GM21367 (cell line): ENCODE data around the gene LUM.
"Not testable (repeated sequence)": the region's sequence is repeated elsewhere in the genome, so short reads cannot be mapped to it uniquely, and the experiment has no call there.

ENCODE experiments used
- ATAC-seq: cut with Tn5 transposase; IDR thresholded peaks from one replicate; pipeline ENCODE4 v1.9.1; 2021; ENCODE audit not compliant: unreplicated experiment

LUM gene

GRCh38 chr12:91109581-91110310 lies 1.5 kb downstream of the LUM start:
- no peak for ATAC-seq

DNA sequence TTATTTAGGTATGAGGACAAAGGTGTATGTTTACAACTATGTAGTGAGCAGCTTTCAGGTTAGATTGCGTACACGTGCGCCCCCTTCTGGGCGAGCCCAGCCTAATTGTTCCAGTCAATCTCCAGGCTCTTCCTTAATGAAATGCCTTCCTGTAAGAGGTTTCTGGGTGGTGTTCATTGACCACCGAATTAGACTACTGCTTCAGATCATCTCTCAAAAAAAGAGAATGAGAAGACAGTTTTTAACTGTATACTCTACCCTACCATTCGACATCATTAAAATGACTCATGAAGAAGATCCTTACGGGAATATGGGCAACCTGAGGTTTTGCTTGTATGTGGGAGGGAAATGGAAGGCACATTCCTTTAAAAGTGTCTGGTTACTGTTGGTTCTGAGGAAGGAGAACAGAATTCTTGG lies 2.1 kb downstream of the LUM start:
- peak; percentile 76 for ATAC-seq

- ATAC-seq: no peak
These were observed 3.0 kb downstream of the LUM start for GRCh38 chr12:91108196-91108755.

GRCh38 chr12:91106283-91106682 lies 5.0 kb downstream of the LUM start:
- ATAC-seq: no peak

DNA sequence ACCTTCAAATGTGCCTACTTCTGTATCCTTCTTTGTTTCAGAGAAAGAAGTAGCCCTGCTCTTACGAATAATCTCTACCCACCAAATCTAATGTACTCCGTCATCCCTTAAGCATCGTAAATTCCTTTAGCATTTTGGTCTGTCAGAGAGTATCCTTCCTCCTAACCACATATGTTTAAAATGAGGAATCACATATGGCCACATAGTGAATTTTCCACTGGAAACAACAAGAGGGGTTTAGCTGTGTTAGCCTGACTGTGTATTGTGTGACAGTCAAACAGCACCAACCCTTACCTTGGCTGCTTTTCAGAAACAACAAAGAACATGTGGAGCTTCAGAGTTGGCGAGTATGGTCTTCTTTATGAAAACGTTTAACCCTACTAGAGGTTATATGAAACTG lies 5.5 kb downstream of the LUM start:
- no peak for ATAC-seq

DNA sequence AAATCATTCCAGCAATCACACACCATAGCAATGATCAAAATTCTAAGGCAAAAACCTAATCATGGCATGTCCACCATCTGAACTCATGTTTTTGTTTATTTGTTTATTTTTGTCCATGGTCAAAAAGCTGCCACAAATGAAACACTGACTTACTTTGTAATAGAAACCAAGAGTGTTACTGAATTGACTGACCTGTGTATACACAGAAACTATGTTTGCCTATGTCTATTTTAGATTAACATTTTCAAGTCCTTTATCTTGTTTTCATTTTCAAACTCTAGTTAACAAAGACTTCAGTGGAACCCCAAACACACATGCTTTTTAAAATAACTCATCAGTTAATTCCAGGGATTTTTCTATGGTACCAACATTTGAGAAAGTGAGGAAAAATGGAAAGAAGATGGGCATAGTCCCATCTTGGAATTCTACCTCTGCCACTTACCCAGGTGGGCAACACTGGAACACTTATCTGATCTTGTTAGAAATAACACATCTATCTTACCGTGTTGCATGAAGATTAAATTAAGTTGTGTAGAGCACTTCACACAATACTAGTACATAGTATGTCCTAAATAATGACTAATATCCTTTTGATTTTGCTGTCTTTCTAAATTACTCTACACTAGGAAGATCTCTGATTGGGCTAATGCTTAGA lies 6.4 kb downstream of the LUM start:
- ATAC-seq: peak; percentile 70

DNA sequence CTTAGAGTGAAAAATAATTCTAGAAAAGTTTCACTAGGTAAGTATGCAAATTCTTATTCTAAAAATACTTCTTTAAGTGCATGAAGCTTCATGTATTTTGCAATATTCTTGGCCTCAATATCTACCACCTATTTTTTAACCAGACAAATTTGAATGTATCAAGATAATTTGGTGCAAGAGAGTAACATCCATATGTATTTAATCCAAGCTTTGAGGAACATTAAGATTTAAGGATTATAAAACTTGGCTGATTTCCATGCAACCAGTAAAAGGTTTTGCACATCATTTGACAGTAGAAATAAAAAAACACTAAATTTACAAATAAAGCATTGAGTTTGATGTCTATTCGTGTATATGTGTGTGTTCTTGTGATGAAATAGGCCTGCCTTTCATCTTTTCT lies 7.7 kb downstream of the LUM start:
- no peak for ATAC-seq

DNA sequence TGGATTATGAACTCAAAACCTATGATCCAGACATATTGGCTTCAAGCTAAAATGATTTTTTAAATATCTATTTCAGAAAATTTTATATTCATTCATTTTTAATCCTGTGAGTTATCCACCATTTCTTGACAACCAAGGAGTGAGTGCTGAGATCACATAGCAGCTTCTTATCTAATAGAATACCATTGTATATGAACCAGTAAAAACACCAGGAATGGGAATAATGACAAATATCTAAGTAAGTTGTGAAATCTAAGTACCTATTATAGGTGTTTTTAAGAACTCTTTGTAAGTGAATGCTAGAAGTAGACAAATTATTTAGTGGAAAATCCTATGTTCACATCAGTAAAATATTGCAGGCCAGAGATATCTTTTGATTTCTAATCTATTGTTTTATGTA lies 8.2 kb downstream of the LUM start:
- no peak for ATAC-seq

- ATAC-seq: no peak
These were observed 10.4 kb downstream of the LUM start for GRCh38 chr12:91100906-91101305.

GRCh38 chr12:91099836-91100235 lies 11.5 kb downstream of the LUM start:
- ATAC-seq: no peak

DNA sequence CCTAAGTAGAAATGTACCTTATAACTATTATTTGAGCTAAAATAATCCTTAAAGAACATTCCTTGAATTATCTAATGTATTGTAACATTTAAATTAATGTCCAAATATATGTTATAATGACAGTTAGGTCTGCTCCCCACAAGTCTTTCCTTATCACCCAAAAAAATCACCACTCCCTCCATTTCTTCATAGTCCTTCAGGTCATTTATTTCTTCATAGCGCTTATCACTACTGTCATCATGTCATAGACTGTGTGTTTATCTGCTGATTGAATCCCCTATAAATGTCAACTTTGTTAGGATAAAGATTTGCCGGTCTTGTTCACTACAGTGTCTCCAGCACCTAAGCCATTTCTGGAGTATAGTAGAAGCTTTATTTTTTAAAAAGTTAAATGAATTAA lies 12.0 kb downstream of the LUM start:
- no peak for ATAC-seq

GRCh38 chr12:91098941-91099340 lies 12.4 kb downstream of the LUM start:
- ATAC-seq: no peak

DNA sequence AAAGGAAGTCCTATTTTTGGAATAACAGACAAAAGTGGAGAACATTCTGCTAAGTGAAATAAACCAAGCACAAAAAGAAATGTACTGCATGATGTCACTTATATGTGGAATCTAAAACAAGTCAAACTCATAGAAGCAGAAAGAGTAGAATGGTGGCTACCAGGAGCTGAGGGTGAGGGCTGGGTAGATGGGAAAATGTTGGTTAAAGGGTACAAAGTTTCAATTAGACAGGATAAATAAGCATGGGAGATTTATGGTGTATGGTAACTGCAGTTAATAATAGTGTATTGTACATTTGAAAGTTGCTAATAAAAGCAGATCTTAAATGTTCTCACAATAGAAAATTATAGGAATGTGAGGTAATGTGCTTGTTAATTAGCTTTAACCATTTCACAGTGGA lies 12.8 kb downstream of the LUM start:
- ATAC-seq: no peak

GRCh38 chr12:91094957-91095356 lies 16.3 kb downstream of the LUM start:
- ATAC-seq: no peak

- no peak for ATAC-seq
These were observed 17.1 kb downstream of the LUM start for GRCh38 chr12:91094032-91094662.

DNA sequence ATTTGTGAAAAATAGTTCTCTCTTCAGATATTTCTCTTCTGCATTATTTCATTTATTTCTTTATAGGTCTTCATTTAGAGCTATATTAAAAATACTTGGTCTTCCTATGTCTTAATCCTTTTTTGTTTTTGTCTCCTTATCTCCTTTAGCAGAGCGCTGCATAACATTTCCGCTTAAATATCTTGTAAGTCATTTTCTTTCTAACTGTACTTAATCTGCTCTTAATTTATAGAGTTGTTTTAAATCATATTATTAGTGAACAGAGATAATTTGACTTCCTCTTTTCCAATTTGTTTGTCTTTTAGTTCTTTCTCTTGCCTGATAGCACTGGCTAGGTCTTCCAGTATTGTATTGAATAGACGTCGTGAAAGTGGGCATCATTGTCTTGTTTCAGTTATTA lies 18.0 kb downstream of the LUM start:
- no peak for ATAC-seq

GRCh38 chr12:91091916-91092715 lies 19.2 kb downstream of the LUM start:
- ATAC-seq: no peak

DNA sequence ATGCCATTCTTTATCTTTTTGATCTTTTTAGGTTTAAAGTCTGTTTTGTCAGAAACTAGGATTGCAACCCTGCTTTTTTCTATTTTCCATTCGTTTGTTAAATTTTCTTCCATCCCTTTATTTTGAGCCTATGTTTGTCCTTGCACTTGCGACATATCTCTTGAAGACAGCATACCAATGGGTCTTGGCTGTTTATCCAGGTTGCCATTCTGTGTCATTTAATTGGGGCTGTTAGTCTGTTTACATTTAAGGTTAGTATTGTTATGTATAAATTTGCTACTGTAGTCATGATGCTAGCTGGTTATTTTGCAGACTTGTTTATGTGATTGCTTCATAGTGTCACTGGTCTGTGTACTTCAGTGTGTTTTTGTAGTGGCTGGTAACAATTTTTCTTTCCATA lies 21.3 kb downstream of the LUM start:
- not testable (repeated sequence) for ATAC-seq

- no peak for ATAC-seq
These were observed 31.3 kb downstream of the LUM start for GRCh38 chr12:91080041-91080440.

- no peak for ATAC-seq
These were observed 32.8 kb downstream of the LUM start for GRCh38 chr12:91078501-91078900.
